AG09309 (cell line): ENCODE data around the gene AOPEP.

Source experiments
- DNase-seq: peaks from one replicate; pipeline ENCODE4 v3.0.0-alpha.2; 2010; ENCODE audit warnings: low read depth
- H3K4me3 ChIP-seq: 2 replicates; pipeline ENCODE4 v1.5.1; 2011; ENCODE audit warnings: mild to moderate bottlenecking, low read depth, low read length, moderate library complexity; ENCODE audit not compliant: control insufficient read depth
- CTCF ChIP-seq: IDR thresholded peaks from 2 replicates; pipeline ENCODE4 v1.5.1; 2011; ENCODE audit warnings: mild to moderate bottlenecking, low read depth, low read length, inconsistent platforms; ENCODE audit not compliant: insufficient read depth, control insufficient read depth; ENCODE audit errors: missing control alignments

Gene AOPEP

DNA sequence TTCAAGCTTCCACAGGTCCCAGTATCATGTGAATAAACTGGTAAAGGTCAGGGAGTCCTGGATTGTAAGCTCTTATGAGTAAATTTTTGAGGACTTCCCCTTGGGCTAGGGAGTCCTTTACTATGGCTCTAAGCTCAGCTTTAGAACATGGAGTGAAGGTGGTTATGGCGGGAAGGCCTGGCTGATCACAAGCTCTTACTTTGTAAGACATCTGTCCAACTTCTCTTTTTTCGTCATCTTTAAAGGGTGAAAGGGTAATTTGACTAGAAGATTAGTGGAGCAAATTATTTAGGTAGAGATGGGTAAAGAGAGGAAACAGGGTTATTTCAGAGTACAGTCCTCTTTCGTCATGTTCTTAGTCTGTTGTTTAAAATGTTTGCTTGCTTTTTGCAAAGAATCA, 155.4 kb downstream of the AOPEP start:
- no peak for DNase-seq
- H3K4me3 ChIP-seq: no peak overlapping the region

DNA sequence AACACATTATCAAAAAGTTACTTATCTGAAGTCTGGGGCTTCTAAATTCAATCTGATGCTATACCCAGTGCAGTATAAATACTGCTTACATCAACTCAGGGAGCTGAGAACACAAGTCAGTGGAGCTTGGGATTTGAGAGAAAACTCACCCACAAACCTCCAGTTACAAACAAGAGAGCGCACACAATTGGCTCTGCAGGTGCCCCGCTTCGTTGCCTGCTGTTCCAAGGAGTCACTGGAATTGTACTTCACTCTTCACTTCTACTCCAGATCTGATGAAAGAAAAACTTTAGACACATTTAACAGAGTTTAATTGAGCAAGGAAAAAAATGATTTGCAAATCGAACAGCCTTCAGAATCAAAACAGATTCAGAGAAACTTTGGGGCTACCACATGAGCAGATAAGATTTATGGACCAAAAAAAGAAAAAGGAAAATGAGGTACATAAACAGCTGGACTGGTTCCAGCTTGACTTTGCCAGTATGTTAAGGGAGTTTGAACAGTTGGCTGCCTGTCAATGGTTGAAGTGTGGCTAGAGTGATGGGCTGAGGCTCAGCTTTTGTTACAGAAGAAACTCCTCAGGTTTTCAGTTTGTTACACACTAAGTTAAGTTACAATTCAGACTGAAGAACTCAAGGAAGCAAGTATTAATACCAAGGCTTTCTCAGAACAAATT, 156.6 kb downstream of the AOPEP start:
- no peak for DNase-seq
- TF ChIP-seq CTCF: no peak
- H3K4me3 ChIP-seq: no peak overlapping the region

More for the DNA sequence above, 155.4 kb downstream of the AOPEP start:
- TF ChIP-seq CTCF: no peak

- TF ChIP-seq CTCF: no peak
- H3K4me3 ChIP-seq: no peak overlapping the region
- DNase-seq: no peak
These were observed 159.5 kb downstream of the AOPEP start for GRCh38 chr9:94885854-94886447.

DNA sequence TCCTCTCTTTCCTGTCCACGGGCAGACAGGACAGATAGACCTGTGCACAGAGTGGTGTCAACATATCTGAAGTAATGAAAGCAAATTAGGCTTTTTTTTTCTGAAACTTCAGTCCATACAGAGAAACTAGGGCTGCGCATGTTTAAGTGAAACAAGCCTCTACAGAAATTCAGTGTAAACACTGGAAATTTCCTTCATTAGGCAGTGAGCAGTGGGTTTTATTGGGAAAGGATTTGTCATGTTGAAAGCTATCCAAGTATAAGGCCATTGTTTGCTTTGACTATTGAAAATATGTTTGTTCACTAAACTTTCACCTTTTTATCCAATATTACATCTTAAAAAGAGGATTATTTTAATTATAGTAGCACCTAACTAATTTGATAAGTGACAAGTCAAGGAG, 161.2 kb downstream of the AOPEP start:
- DNase-seq: no peak
- no peak overlapping the region for H3K4me3 ChIP-seq
- TF ChIP-seq CTCF: no peak

DNA sequence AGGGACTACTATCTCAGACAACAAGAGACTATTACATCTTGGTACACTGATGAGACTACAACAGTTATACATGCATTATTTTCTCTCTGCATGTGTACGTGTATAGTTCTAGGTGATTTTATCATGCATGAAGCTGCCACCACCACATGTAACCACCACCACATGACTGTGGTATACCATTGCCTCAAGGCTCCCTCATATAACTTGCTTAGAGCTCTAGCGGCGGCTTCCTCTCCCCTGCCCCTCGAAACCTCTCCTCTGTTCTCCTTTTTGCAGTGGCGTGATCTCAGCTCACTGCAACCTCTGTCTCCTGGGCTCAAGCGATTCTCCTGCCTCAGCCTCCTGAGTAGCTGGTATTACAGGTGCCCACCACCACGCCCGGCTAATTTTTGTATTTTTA, 162.3 kb downstream of the AOPEP start:
- no peak for TF ChIP-seq CTCF
- DNase-seq: no peak

DNA sequence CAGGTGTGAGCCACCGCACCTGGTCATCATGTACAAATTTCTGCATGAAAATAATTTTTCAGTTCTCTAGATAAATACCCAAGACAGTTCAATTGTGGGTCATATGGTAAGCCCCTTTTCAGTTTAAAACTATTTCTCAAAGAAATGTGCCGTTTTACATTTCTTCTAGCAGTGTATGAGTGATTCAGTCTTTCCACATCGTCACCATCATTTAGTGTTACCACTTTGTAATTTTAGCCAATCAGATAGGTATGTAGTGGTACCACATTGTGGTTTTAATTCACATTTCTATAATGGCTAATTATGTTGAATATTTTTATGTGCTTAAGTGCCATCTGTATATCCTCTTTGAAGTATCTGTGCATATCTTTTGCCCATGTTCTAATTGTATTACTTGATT, 163.1 kb downstream of the AOPEP start:
- TF ChIP-seq CTCF: no peak
- DNase-seq: no peak
- no peak overlapping the region for H3K4me3 ChIP-seq

More for the DNA sequence above, 162.3 kb downstream of the AOPEP start:
- no peak overlapping the region for H3K4me3 ChIP-seq

GRCh38 chr9:94891183-94891582, 164.7 kb downstream of the AOPEP start:
- no peak for TF ChIP-seq CTCF
- H3K4me3 ChIP-seq: no peak overlapping the region
- no peak for DNase-seq
